Measurements from ENCODE around the gene C19orf38. TPM values are rescaled to one million over a fixed set of nuclear protein-coding genes. Genes with fewer than 3 reads are reported as not detected.
A peak's percentile ranks its signal among the peaks of the same experiment; 100 is the strongest.
"Not testable (repeated sequence)": the region's sequence is repeated elsewhere in the genome, so short reads cannot be mapped to it uniquely, and the experiment has no call there.

C19orf38 gene
- total RNA-seq, 1 donor from 2014 or later, result 0.26 TPM

- no peak for FAIRE-seq
- H3K4me3 ChIP-seq (ENCODE audit: low read depth, low read length), result no peak overlapping the region
- no peak for TF ChIP-seq CTCF (IDR thresholded peaks at IDR 0.05; ENCODE audit: insufficient read depth, low read length, severe bottlenecking)
- peak; percentile 57 for DNase-seq (ENCODE audit: low read depth)
- no peaks in the 10 kb centered on the region for H3K27me3 ChIP-seq (ENCODE audit: control insufficient read depth, insufficient read depth, low read length)
- no peaks in the 10 kb centered on the region for H3K36me3 ChIP-seq (ENCODE audit: control insufficient read depth, insufficient read depth, low read length)
Observed at GRCh38 chr19:10852098-10852800, 4.0 kb downstream of the C19orf38 start.

DNA sequence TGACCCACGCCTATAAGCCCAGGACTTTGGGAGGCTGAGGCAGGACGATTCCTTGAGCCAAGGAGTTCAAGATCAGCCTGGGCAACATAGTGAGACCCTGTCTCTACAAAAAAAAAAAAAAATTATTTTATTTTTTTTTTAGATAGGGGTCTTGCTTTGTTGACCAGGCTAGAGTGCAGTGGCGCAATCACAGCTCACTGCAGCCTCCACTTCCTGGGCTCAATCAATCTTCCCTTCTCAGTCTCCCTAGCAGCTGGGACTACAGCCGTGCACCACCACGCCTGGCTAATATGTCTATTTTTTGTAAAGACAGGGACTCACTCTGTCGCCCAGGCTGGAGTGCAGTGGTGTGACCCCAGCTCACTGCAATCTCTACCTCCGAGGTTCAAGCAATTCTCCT is 4.7 kb downstream of the C19orf38 start:
- Histone ChIP-seq H3K36me3 (ENCODE audit: control insufficient read depth, insufficient read depth, low read length) (no peaks in the 10 kb centered on the region), H3K4me3 (ENCODE audit: low read depth, low read length) (no peak overlapping the region), H3K27me3 (ENCODE audit: control insufficient read depth, insufficient read depth, low read length) (no peaks in the 10 kb centered on the region)
- DNase-seq (ENCODE audit: low read depth) (no peak), FAIRE-seq (no peak)
- no peak for TF ChIP-seq CTCF (IDR thresholded peaks at IDR 0.05; ENCODE audit: insufficient read depth, low read length, severe bottlenecking)

- Histone ChIP-seq H3K36me3 (ENCODE audit: control insufficient read depth, insufficient read depth, low read length) (no peaks in the 10 kb centered on the region), H3K27me3 (ENCODE audit: control insufficient read depth, insufficient read depth, low read length) (no peaks in the 10 kb centered on the region), H3K4me3 (ENCODE audit: low read depth, low read length) (no peak overlapping the region)
- no peak for FAIRE-seq
- no peak for DNase-seq (ENCODE audit: low read depth)
- no peak for TF ChIP-seq CTCF (IDR thresholded peaks at IDR 0.05; ENCODE audit: insufficient read depth, low read length, severe bottlenecking)
Observed at GRCh38 chr19:10854350-10855089, 6.3 kb downstream of the C19orf38 start.

GRCh38 chr19:10855879-10856522 is 7.8 kb downstream of the C19orf38 start:
- no peak overlapping the region for H3K4me3 ChIP-seq (ENCODE audit: low read depth, low read length)
- H3K27me3 ChIP-seq (ENCODE audit: control insufficient read depth, insufficient read depth, low read length), result no peaks in the 10 kb centered on the region
- DNase-seq (ENCODE audit: low read depth) (peak; percentile 25), FAIRE-seq (no peak)
- no peaks in the 10 kb centered on the region for H3K36me3 ChIP-seq (ENCODE audit: control insufficient read depth, insufficient read depth, low read length)
- TF ChIP-seq CTCF (IDR thresholded peaks at IDR 0.05; ENCODE audit: insufficient read depth, low read length, severe bottlenecking), result peak; percentile 62

- H3K36me3 ChIP-seq (ENCODE audit: control insufficient read depth, insufficient read depth, low read length); H3K4me3 ChIP-seq (ENCODE audit: low read depth, low read length); FAIRE-seq; H3K27me3 ChIP-seq (ENCODE audit: control insufficient read depth, insufficient read depth, low read length); DNase-seq (ENCODE audit: low read depth): not testable (repeated sequence)
Observed at GRCh38 chr19:10856899-10857298, 8.7 kb downstream of the C19orf38 start.

GRCh38 chr19:10858204-10858828 is 10.1 kb downstream of the C19orf38 start:
- no peak for DNase-seq (ENCODE audit: low read depth)
- Histone ChIP-seq H3K27me3 (ENCODE audit: control insufficient read depth, insufficient read depth, low read length) (no peaks in the 10 kb centered on the region), H3K36me3 (ENCODE audit: control insufficient read depth, insufficient read depth, low read length) (no peaks in the 10 kb centered on the region), H3K4me3 (ENCODE audit: low read depth, low read length) (no peak overlapping the region)
- FAIRE-seq, result no peak
- TF ChIP-seq CTCF (IDR thresholded peaks at IDR 0.05; ENCODE audit: insufficient read depth, low read length, severe bottlenecking), result peak; percentile 74

Data from bronchial epithelial cell (primary cell).